SK-N-SH (cell line): ENCODE results near the gene LRP6. TPM values are rescaled to one million over a fixed set of nuclear protein-coding genes. Genes with fewer than 3 reads are reported as not detected.
"Not testable (repeated sequence)": the region's sequence is repeated elsewhere in the genome, so short reads cannot be mapped to it uniquely, and the experiment has no call there.

Experiments used
- CTCF ChIA-PET: fragments of 300-600, 350-600 bp; formaldehyde crosslinking; extraction: SDS; loops from one replicate; lab custom pipeline; 2021; lab: Yijun Ruan, JAX
- POLR2A ChIA-PET: fragments of 350-600 bp; sonication (Branson Sonifier 250); formaldehyde crosslinking; extraction: SDS; loops from one replicate; lab custom pipeline; 2020; ENCODE audit warnings: antibody characterized with exemption, inconsistent platforms; lab: Yijun Ruan, JAX
- DNase-seq: peaks from one replicate; pipeline ENCODE4 v3.0.0; 2012
- H2AFZ ChIP-seq: fragments of 200-600 bp; sonication (generic); 2 replicates; pipeline ENCODE4 v1.8.1; 2016; ENCODE audit warnings: antibody characterized with exemption, mild to moderate bottlenecking, low read depth
- H3F3A ChIP-seq: fragments of 200-600 bp; sonication (generic); replicated peaks from 2 replicates; pipeline ENCODE3; 2016; ENCODE audit warnings: antibody characterized with exemption, mild to moderate bottlenecking; ENCODE audit not compliant: insufficient read depth
- H3K27ac ChIP-seq, 2 experiments: fragments of 200-500 bp in 1 of 2; fragments of 200-600 bp in 1 of 2; sonication (Bioruptor generic) in 1 of 2; sonication (generic), shearing (Covaris generic) in 1 of 2; 2 replicates each; pipeline versions ENCODE4 v1.5.1 to v1.6.1; 2014 to 2016; ENCODE audit warnings: low read depth in 2 of 2, inconsistent platforms in 1 of 2, low read length in 1 of 2, mild to moderate bottlenecking in 1 of 2, mixed read lengths in 1 of 2
- H3K27me3 ChIP-seq: fragments of 200-600 bp; sonication (generic), shearing (Covaris generic); 2 replicates; pipeline ENCODE4 v1.6.1; 2016; ENCODE audit warnings: mixed run types; ENCODE audit not compliant: insufficient read depth
- H3K36me3 ChIP-seq, 2 experiments: fragments of 200-500 bp in 1 of 2; fragments of 200-600 bp in 1 of 2; sonication (Bioruptor generic) in 1 of 2; sonication (generic) in 1 of 2; replicated peaks in 1 of 2; 2 replicates each; pipeline versions ENCODE3 to v1.5.1; 2014 to 2016; ENCODE audit warnings: low read length in 1 of 2, mild to moderate bottlenecking in 1 of 2; ENCODE audit not compliant: insufficient read depth in 2 of 2, control insufficient read depth in 1 of 2
- H3K4me1 ChIP-seq, 2 experiments: fragments of 200-500 bp in 1 of 2; fragments of 200-600 bp in 1 of 2; sonication (Bioruptor generic) in 1 of 2; sonication (generic), shearing (Covaris generic) in 1 of 2; 2 replicates each; pipeline versions ENCODE4 v1.5.1 to v1.6.1; 2014 to 2016; ENCODE audit warnings: low read depth in 1 of 2, low read length in 1 of 2, mixed run types in 1 of 2; ENCODE audit not compliant: insufficient read depth in 2 of 2, control insufficient read depth in 1 of 2
- H3K4me2 ChIP-seq: fragments of 200-600 bp; sonication (generic), shearing (Covaris generic); 2 replicates; pipeline ENCODE4 v1.6.1; 2017; ENCODE audit warnings: mixed run types
- H3K4me3 ChIP-seq, 2 experiments: fragments of 200-500 bp in 1 of 2; fragments of 200-600 bp in 1 of 2; sonication (Bioruptor generic) in 1 of 2; sonication (generic), shearing (Covaris generic) in 1 of 2; 2 replicates each; pipeline versions ENCODE4 v1.5.1 to v1.8.1; 2014 to 2016; ENCODE audit warnings: low read depth in 2 of 2, inconsistent platforms in 1 of 2, low read length in 1 of 2, mild to moderate bottlenecking in 1 of 2, mixed read lengths in 1 of 2, moderate library complexity in 1 of 2
- H3K79me2 ChIP-seq: fragments of 200-600 bp; sonication (generic); 2 replicates; pipeline ENCODE4 v1.8.1; 2017; ENCODE audit warnings: mild to moderate bottlenecking; ENCODE audit not compliant: insufficient read depth
- H3K9ac ChIP-seq: fragments of 200-600 bp; sonication (generic); 2 replicates; pipeline ENCODE4 v1.6.1; 2017; ENCODE audit warnings: mixed run types
- H3K9me2 ChIP-seq: fragments of 200-600 bp; sonication (generic); 2 replicates; pipeline ENCODE4 v1.6.1; 2017; ENCODE audit warnings: mixed run types
- H3K9me3 ChIP-seq: fragments of 200-600 bp; sonication (generic); 2 replicates; pipeline ENCODE4 v1.6.1; 2017; ENCODE audit warnings: mixed run types, mild to moderate bottlenecking, moderate library complexity
- H4K20me1 ChIP-seq: fragments of 200-600 bp; sonication (generic); 2 replicates; pipeline ENCODE4 v1.6.1; 2017; ENCODE audit warnings: mild to moderate bottlenecking, mixed run types; ENCODE audit not compliant: insufficient read depth
- CHD2 ChIP-seq: fragments of 150-350 bp; IDR thresholded peaks from 2 replicates; pipeline ENCODE4 v1.6.1; 2018; ENCODE audit warnings: low read length; ENCODE audit not compliant: partially characterized antibody
- ELF1 ChIP-seq: IDR thresholded peaks from 2 replicates; pipeline ENCODE4 v1.4.0; 2012
- FOXJ3 ChIP-seq: sonication (generic); formaldehyde crosslinking; IDR thresholded peaks from 2 replicates; pipeline ENCODE4 v1.5.1; 2020; ENCODE audit warnings: mild to moderate bottlenecking, missing genetic modification reagents
- IRF3 ChIP-seq: fragments of 150-350 bp; IDR thresholded peaks from 2 replicates; pipeline ENCODE4 v1.6.1; 2016; ENCODE audit warnings: mild to moderate bottlenecking, low read depth, low read length
- PBX3 ChIP-seq: IDR thresholded peaks from 2 replicates; pipeline ENCODE4; 2012
- RAD21 ChIP-seq: IDR thresholded peaks from 2 replicates; pipeline ENCODE4 v1.6.1; 2012; ENCODE audit warnings: mild to moderate bottlenecking, low read length
- RCOR1 ChIP-seq: fragments of 150-350 bp; IDR thresholded peaks from 2 replicates; pipeline ENCODE4 v1.6.1; 2017; ENCODE audit warnings: antibody characterized with exemption, low read length
- RFX5 ChIP-seq: IDR thresholded peaks from 2 replicates; pipeline ENCODE4 v1.6.1; 2012; ENCODE audit warnings: mild to moderate bottlenecking, improper control_type of control experiment, low read length
- SIN3A ChIP-seq: IDR thresholded peaks from 2 replicates; pipeline ENCODE4 v1.6.1; 2012; ENCODE audit warnings: low read depth, mild to moderate bottlenecking, low read length, moderate library complexity, borderline replicate concordance
- TAF1 ChIP-seq: IDR thresholded peaks from 2 replicates; pipeline ENCODE4 v1.6.1; 2012; ENCODE audit warnings: low read depth, mild to moderate bottlenecking, low read length, moderate library complexity, borderline replicate concordance
- TEAD4 ChIP-seq: IDR thresholded peaks from 2 replicates; pipeline ENCODE4 v1.4.0; 2012; ENCODE audit warnings: mild to moderate bottlenecking, borderline replicate concordance; ENCODE audit not compliant: insufficient read depth
- USF1 ChIP-seq: IDR thresholded peaks from 2 replicates; pipeline ENCODE4 v1.4.0; 2012; ENCODE audit warnings: low read depth, borderline replicate concordance
- USF2 ChIP-seq: fragments of 150-350 bp; IDR thresholded peaks from 2 replicates; pipeline ENCODE4 v1.6.1; 2017; ENCODE audit warnings: antibody characterized with exemption, low read length, low read depth, borderline replicate concordance
- ZBTB33 ChIP-seq: IDR thresholded peaks from 2 replicates; pipeline ENCODE4 v1.4.0; 2012; ENCODE audit warnings: low read depth, borderline replicate concordance
- WGBS: methylation state at CpG from one replicate; pipeline ENCODE4 v1.1.6; 2017; ENCODE audit warnings: low lambda C conversion rate; 5-methylcytosine and 5-hydroxymethylcytosine counted together
- polyA plus RNA-seq, 3 experiments: library from polyadenylated mRNA; depleted of rRNA; stranded (reverse); fragments of >200 nt; gene quantifications; 2 replicates each; pipeline ENCODE4 v1.2.3, GENCODE V29; 2012

Gene LRP6
- polyA plus RNA-seq, 1 of the 3 experiments (the other 2 are of a cell fraction), result 13.7 TPM

- TF ChIP-seq PBX3, result no peak
These were observed 49.0 kb upstream of the LRP6 start (continued) for GRCh38 chr12:12315838-12316237.

GRCh38 chr12:12310695-12311094, 43.9 kb upstream of the LRP6 start:
- H3K27ac ChIP-seq, H3K4me3 ChIP-seq, H3K4me1 ChIP-seq, H3K4me2 ChIP-seq, POLR2A ChIA-PET, H3K27me3 ChIP-seq, H3K9ac ChIP-seq, H3F3A ChIP-seq, H3K79me2 ChIP-seq, DNase-seq, H2AFZ ChIP-seq, H3K9me3 ChIP-seq, H3K36me3 ChIP-seq, H3K9me2 ChIP-seq, H4K20me1 ChIP-seq: not testable (repeated sequence)
- WGBS, result 77% methylated on average over 7 of the region's 10 CpGs
- CTCF ChIA-PET, result interaction anchor here (0.6 to 1.0 kb wide), 2 partner anchors 59 to 149 kb away, joined by 4 read pairs; no protein-coding TSS in a partner anchor

- H3K79me2 ChIP-seq, result no peaks in the 10 kb centered on the region
- no peaks in the 10 kb centered on the region for H4K20me1 ChIP-seq
- no peak overlapping the region for H3K27ac ChIP-seq
- WGBS, result 80% methylated on average over 7 of the region's 7 CpGs
- CTCF ChIA-PET, result interaction anchor here (2.9 kb wide), 1 partner anchor 22 kb away, joined by 8 read pairs; no protein-coding TSS in a partner anchor
- H2AFZ ChIP-seq, result no peak overlapping the region
- H3K9me3 ChIP-seq, result no peaks in the 10 kb centered on the region
- no peaks in the 10 kb centered on the region for H3F3A ChIP-seq
- no peaks in the 10 kb centered on the region for H3K27me3 ChIP-seq
- no peak for TF ChIP-seq USF2
- no peak for TF ChIP-seq IRF3
- TF ChIP-seq ZBTB33, result no peak
- no peak for TF ChIP-seq RAD21
- TF ChIP-seq PBX3, result no peak
- no peak for TF ChIP-seq FOXJ3 (CRISPR knock-in tag)
- TF ChIP-seq ELF1, result no peak
- no peak for TF ChIP-seq CHD2
- no peak for TF ChIP-seq USF1
- no peak for TF ChIP-seq SIN3A
- no peak for TF ChIP-seq RFX5
- no peak for TF ChIP-seq RCOR1
- no peak for TF ChIP-seq TAF1
- no peak for TF ChIP-seq TEAD4
- H3K9ac ChIP-seq, result no peak overlapping the region
- H3K4me2 ChIP-seq, result no peak overlapping the region
- POLR2A ChIA-PET, result no interaction called here
- DNase-seq, result no peak
- H3K4me3 ChIP-seq, result no peak overlapping the region
- no peaks in the 10 kb centered on the region for H3K4me1 ChIP-seq
- H3K9me2 ChIP-seq, result no peaks in the 10 kb centered on the region
- no peaks in the 10 kb centered on the region for H3K36me3 ChIP-seq
These were observed 38.9 kb upstream of the LRP6 start for GRCh38 chr12:12305568-12306300.
